AG09309 (cell line): Measurements from ENCODE around the gene MAPKAP1.

Experiments used
- DNase-seq: peaks from one replicate; pipeline ENCODE4 v3.0.0-alpha.2; 2010; ENCODE audit warnings: low read depth
- H3K4me3 ChIP-seq: 2 replicates; pipeline ENCODE4 v1.5.1; 2011; ENCODE audit warnings: mild to moderate bottlenecking, low read depth, low read length, moderate library complexity; ENCODE audit not compliant: control insufficient read depth
- TF ChIP-seq, protein P1 (sequence below): IDR thresholded peaks from 2 replicates; pipeline ENCODE4 v1.5.1; 2011; ENCODE audit warnings: mild to moderate bottlenecking, low read depth, low read length, inconsistent platforms; ENCODE audit not compliant: insufficient read depth, control insufficient read depth; ENCODE audit errors: missing control alignments

MAPKAP1 gene

DNA sequence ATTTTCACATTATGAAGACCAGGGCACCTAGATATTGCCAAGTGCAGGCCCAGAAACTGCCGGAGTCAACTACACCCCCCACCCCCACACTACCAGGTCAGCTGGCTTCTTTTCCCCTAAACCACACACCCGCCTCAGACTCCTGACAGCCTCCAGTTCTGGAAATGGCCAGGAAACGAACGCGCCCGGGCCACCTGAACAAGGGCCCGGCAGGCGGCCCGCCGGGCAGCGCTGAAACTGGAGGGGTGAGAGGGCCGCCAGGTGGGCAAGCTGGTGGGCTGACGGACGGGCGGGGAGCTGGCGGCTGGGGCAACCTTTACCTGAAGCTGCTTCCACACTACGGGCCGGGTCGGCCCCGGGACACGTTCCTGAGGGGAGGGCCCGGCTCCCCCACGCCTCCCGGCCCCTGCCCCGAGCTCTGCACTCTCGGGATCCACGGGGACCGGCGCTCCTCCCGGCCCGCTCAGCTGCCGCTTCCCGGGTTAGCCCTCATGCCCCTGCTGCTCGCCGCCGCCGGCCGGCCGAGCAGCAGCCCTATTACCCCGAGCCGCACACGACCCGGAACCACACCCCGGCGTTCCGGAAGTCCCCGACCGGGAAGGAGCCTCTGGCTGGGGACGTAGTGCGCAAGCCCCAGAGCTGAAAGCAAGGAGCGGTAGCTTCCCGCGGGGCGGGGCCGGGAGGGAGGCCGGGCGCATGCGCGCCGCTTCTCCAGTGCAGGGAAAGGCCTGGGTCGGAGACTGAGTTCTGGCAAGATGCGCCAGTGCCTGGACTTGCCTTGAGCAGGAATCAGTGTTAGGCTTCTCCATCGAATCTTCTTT, at the start of gene MAPKAP1:
MAPKAP1 (minus strand) TSS at position 558 of the 821 bp plus-strand sequence. CDS start 34,634 bp downstream, outside the sequence.
- peak; percentile 77 for DNase-seq
- TF ChIP-seq, protein P1, sequence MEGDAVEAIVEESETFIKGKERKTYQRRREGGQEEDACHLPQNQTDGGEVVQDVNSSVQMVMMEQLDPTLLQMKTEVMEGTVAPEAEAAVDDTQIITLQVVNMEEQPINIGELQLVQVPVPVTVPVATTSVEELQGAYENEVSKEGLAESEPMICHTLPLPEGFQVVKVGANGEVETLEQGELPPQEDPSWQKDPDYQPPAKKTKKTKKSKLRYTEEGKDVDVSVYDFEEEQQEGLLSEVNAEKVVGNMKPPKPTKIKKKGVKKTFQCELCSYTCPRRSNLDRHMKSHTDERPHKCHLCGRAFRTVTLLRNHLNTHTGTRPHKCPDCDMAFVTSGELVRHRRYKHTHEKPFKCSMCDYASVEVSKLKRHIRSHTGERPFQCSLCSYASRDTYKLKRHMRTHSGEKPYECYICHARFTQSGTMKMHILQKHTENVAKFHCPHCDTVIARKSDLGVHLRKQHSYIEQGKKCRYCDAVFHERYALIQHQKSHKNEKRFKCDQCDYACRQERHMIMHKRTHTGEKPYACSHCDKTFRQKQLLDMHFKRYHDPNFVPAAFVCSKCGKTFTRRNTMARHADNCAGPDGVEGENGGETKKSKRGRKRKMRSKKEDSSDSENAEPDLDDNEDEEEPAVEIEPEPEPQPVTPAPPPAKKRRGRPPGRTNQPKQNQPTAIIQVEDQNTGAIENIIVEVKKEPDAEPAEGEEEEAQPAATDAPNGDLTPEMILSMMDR: no peak
- peak within 1 kb of the TSS; percentile 92 for H3K4me3 ChIP-seq

DNA sequence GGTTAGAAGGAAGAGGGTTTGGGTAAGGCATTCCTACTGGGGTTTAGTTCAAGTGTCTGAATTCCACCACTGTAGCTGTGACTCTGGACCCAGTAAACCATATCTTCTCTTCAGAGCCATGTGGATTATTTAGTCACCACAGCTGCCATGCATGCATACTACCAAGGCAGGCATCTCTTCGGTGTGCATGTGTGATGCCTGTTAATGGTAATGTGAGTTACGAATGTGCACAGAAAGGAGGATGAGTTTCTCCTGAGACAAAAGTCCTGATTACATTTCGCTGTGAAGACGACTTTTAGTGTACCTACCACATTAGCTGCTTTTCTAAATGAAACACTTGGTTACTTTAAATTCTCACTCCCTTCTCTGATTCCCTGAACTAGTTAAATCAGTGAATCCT, 49.5 kb upstream of the MAPKAP1 start:
- DNase-seq: no peak
- TF ChIP-seq, protein P1: no peak
- no peak overlapping the region for H3K4me3 ChIP-seq

DNA sequence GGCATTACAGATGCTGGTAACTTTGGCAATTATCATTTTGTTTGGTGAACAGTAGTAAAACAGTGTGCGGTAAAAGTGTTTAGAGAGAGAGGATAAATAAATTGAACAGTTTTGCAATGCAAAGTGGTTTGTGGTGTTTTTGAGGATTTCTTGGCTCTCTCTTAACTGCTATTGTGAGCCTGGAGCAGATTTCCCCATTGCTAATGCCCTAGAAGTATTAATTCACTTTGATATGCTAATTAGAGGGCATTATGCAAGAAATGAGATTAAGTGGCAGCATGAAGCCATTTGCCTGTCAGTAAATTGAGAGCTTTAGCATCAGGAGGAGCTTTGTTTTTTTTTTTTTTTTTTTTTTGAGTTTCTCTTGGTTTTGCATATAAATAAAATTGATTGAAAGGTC, 48.3 kb upstream of the MAPKAP1 start:
- DNase-seq: no peak
- no peak overlapping the region for H3K4me3 ChIP-seq
- TF ChIP-seq, protein P1: no peak

DNA sequence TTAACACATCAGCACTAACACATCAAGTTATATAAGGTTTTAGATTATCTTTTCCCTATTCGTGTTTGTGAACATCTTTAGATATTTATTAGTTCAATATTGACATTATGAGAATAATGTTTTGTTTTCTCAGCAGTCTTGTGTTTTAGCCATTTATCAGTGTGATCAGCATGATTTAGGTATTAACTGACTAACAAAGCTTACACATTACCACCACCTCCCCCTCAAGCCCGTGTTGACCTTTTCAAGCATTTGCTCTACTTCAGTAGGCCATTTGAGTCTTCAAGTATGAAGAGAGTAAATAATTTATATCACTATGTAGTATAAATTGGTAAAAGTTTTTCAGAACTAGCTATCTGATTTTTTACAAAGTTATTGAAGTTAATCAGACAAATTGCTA, 47.1 kb upstream of the MAPKAP1 start:
- no peak overlapping the region for H3K4me3 ChIP-seq
- TF ChIP-seq, protein P1: no peak
- DNase-seq: no peak

DNA sequence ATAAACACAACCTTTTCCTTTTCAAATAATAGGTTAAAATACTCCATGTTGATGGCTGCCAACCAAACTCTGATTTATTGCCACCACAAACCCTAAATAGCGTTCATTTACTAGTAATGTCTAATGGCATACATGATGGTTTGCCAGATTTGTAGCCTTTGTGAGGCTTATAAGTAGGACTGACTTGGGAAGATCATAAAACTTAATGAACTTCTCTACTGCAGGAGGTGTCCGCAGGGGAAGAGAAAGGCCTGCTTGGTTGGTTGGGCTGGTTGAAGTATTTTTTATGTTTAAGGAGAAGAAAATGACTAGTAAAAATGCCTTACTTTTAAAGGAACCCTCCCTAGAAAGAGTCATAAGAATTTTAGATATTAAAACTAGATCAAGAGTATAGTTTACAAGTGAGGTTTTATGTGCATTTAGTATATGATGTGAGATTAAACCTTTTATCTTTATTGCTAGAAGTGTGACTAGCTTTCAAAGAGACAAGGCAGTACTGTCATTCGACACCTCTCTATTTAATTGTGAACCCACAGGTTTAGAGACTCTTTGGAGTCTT, 45.1 kb upstream of the MAPKAP1 start:
- TF ChIP-seq, protein P1: no peak
- no peak overlapping the region for H3K4me3 ChIP-seq
- DNase-seq: no peak

DNA sequence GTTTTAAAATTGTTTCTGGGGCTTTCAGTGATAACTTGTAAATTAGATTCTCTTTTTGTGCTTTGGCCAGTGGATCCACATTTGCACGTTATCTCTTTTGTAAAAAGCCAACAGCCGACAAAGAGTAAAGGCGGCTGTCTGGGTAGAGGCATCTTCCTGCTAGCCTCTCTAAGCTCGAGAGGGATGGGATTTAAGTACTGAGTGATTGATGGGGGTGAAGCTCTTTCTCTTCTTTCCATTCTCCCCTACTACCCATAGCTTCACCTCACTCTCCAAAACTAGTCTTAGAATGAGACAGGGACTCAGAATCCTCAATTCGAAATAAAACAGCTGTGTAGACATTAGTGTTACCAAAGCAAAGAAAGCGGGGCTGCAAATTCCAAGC, 43.6 kb upstream of the MAPKAP1 start:
- TF ChIP-seq, protein P1: no peak
- H3K4me3 ChIP-seq: no peak overlapping the region
- DNase-seq: no peak
